ENCODE data around the gene ZNF32. TPM values are rescaled to one million over a fixed set of nuclear protein-coding genes. Genes with fewer than 3 reads are reported as not detected.
"Not testable (repeated sequence)": the region's sequence is repeated elsewhere in the genome, so short reads cannot be mapped to it uniquely, and the experiment has no call there.

The ZNF32 gene
- total RNA-seq, 1 experiment from 2014 or later: 31.8 TPM

DNA sequence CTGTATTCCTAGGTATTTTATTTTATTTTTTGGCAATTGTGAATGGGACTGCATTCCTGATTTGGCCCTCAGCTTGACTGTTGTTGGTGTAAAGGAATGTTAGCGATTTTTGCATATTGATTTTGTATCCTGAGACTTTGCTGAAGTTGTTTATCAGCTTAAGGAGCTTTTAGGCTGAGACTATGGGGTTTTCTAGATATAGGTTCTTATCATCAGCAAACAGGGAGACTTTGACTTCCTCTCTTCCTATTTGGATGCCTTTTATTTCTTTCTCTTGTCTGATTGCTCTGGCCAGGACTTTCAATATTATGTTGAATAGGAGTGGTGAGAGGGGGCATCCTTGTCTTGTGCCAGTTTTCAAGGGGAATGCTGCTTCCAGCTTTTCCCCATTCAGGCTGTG lies 12.9 kb downstream of the ZNF32 start:
- DNase-seq (ENCODE audit: low read depth): not testable (repeated sequence)

DNA sequence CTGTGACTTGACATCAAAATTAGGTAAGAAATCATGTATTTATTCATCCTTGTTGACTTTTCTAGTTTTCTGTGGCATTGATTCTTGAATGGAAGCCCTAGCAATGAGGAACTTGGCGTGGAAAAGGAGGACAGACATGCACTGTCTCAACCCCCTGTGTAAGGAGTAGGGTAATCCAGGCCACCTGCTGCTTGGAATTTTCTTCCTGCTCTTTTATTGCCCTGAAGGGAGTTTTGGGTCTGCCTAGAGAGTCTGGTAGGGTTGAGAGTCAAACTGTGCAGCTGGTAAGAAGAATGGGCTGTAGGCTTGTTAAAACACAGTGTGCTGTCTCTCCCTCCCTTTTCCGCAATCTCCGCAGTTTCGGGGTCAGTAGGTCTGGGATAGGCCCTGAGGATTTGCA lies 19.7 kb downstream of the ZNF32 start:
- DNase-seq (ENCODE audit: low read depth): no peak

DNA sequence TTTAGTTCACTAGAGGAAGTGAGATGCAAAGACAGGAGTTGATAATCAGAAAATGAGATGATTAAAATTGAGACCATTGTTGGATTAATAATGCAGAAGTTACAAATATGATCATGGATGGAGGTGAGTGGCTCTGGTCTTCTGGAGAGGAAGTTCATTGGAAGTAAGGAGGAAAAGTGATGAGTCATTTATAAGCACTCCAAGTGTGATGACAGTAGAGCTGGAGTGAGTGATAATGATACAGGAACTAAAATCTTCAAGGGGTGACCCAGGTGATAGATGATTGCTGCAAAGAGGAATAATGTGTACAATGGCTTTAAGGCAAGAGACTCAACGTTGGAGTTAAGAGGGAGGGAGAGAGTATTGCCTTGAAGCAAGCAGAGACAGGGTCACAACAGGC lies 20.7 kb downstream of the ZNF32 start:
- no peak for DNase-seq (ENCODE audit: low read depth)

DNA sequence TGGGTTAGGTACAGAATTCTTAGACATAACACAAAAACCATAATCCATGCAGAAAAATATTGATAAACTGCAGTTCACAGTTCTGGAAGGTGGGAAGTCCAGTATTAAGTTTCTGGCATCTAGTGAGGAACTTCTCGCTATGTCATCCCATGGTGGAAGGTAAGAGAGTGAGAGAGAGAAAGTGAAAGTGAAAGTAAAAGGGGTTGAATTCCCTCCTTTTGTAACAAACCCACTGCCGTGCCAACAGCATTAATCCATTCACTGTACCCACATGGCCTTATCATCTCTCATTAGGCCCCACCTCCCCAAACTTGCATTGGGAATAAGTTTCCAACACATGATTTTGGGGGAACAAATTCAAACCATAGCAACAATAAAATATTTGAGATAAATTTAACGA lies 25.3 kb downstream of the ZNF32 start:
- peak; percentile 52 for DNase-seq (ENCODE audit: low read depth)

DNA sequence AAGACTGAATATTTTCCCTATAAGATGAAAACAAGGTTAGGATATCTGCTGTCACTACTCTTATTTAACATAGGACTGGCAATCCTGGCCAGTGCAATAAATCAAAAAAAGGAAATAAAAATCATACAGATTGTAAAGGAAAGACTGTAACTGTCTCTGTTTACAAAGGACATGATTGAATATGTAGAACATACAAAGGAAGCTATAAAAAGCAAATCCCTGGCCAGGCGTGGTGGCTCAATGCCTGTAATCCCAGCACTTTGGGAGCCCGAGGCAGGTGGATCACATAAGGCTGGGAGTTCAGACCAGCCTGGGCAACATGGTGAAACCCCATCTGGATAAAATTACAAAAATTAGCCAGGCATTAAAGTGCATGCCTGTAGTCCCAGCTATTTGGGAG lies 26.6 kb downstream of the ZNF32 start:
- DNase-seq (ENCODE audit: low read depth): no peak

DNA sequence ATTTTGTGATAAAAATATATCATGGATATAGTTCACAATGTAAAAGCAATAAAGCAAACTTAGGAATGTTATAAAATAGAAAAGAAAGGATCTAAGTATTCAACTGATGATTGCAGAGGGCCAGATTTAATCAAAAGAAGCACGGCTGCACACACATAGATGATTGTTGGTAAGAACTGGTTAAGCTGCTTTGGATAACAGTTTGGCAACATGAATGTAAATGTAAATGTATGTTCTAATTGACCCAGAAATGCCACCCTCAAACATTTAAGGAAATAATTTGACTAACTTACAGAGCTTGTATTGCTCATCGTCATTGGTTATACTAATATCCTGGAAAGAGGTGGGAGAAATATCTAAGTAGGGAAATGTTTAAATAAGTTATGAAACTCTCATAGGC lies 29.3 kb downstream of the ZNF32 start:
- DNase-seq (ENCODE audit: low read depth): no peak

DNA sequence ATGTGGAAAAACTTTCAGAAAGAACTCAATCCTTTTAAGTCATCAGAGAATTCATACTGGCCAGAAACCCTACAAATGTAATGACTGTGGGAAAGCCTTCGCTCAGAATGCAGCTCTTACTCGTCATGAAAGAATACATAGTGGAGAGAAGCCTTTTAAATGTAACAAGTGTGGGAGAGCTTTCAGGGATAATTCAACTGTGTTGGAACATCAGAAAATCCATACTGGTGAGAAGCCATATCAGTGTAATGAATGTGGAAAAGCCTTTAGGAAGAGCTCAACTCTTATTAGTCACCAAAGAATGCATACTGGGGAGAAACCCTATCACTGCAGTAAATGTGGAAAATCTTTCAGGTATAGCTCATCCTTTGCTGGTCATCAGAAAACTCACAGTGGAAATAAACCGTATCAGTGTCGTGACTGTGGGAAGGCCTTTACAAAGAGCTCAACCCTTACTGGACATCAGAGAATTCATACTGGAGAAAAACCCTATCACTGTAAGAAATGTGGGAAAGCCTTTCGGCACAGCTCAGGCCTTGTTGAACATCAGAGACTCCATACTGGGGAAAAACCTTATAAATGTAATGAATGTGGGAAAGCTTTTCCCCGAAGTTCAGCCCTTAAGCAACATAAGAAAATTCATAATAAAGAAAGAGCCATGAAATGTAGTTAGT lies 31.8 kb downstream of the ZNF32 start:
- DNase-seq (ENCODE audit: low read depth): no peak

DNA sequence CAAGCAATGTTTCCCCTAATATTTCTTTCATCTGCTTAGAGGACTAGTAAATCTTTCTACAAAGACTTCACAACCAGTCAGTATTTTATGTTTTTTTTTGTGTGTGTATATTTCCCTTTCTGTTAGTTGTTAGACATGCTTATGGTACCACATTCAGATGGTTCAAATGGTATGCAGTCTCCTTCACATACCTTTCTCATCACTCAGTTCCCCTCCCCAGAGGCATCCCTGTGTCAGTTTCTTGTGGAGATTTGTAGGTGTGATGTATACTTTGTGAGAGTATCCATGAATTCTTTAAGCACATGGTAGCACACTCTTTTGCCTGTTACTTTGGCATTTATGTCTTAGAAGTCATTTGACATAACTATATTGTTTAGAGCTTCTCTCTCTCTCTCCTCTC lies 38.0 kb downstream of the ZNF32 start:
- no peak for DNase-seq (ENCODE audit: low read depth)

DNA sequence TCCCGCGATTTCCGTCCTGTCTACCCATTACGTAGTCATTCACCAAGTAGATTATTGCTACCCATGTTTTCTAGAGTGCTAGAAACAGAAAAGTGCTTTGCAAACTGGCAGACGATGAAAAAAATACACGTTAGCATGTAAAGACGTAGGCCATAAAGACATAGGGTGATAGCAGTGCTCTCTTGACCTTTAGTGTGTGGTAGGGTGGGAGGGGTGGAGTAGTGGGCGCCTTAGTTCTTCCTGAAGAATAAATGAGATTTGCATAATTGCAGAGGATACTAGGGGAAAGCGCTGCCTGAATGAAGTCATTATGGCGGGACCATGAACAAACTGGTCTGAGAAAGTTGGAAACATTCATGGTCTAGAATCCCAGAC lies 41.5 kb downstream of the ZNF32 start:
- no peak for DNase-seq (ENCODE audit: low read depth)

DNA sequence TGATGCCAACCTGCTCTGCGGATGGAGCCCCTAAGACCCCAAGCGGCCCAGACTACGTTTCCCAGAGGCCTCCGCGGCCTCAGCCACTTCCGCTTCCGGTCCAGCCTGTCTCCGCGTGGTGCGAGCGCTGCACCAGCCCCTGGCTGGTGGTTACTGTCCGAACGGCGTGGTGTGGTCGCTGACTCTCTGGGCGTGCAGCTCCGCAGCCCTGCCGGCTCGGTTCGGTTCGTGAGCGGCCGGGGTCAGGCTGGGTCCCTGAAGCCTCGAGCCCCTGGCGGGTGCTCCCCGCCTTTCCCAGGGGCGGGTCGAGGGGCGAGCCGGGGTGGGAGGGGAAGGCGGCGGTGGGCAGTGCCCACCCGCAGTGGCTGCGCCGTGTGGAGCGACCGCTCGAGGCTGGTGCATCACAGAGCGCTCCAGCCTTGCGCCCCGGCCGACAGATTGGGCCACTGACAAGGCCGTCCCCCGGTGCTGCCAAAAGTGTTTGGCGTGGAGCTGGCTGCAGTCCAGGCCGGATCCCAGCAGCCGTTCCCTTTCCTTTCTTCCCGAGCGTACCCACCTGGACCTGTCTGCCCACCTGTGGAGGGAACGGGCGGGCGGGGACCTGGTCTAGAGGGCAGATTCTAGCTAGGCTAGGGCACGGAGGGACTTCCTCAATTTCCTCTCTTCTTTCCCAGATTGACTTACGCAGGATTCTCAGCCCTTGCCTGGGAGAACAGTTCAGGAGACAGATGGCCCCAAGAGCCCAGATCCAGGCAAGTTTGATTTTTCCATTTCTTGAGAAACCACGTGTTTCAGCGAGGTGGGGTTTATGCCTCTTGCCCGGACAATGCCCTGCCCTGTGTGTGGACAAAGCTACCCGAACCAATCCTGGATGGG lies 42.1 kb downstream of the ZNF32 start, which contains the start of gene ZNF485:
Gene ZNF485 (plus strand): TSS at position 116 of the 876 bp plus-strand sequence. CDS start 613 bp downstream, at position 729.
- peak; percentile 54 for DNase-seq (ENCODE audit: low read depth)

DNA sequence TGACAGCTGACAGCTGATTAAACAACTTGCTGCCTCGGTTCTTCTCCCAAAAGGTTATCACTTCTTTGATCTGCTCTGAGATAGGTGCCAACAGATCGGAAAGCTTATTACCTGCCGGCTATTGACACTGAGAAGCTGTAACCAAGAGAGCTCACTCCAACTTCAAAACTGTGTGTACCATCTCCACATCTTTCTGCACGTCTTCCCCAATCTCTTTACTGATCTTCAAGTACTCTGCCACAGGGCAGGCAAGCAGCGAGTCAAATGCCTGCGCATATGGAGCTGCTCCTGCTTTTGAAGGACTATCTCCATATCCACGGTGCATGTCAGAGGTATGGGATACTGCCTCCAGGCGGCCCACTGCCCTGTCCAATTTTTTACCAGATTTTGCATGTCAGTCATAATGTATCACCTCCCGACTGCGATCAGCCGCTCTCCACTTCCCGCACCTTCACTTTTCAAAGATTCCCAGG lies 42.8 kb downstream of the ZNF32 start:
- DNase-seq (ENCODE audit: low read depth): peak; percentile 15

DNA sequence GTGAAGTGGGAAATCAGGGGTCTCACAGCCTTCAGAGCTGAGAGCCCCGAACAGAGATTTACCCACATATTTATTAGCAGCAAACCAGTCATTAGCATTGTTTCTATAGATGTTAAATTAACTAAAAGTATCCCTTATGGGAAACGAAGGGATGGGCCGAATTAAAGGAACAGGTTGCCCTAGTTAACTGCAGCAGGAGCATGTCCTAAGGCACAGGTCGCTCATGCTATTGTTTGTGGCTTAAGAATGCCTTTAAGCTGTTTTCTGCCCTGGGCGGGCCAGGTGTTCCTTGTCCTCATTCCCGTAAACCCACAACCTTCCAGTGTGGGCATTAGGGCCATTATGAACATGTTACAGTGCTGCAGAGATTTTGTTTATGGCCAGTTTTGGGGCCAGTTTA lies 47.1 kb downstream of the ZNF32 start:
- DNase-seq (ENCODE audit: low read depth): not testable (repeated sequence)

DNA sequence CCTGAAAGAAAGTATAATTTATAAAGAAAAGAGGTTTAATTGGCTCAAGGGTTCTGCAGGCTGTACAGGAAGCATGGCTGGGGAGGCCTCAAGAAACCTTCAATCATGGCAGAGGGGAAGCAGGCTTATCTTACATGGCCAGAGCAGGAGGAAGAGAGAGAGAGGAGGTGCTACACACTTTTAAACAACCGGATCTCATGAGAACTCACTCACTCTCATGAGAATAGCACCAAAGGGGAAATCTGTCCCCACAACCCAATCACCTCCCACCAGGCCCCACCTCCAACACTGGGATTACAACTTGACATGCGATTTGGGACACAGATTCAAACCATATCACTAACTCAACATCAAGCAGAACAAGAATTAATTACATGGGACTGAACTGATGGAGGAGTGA lies 49.3 kb downstream of the ZNF32 start:
- DNase-seq (ENCODE audit: low read depth): no peak

DNA sequence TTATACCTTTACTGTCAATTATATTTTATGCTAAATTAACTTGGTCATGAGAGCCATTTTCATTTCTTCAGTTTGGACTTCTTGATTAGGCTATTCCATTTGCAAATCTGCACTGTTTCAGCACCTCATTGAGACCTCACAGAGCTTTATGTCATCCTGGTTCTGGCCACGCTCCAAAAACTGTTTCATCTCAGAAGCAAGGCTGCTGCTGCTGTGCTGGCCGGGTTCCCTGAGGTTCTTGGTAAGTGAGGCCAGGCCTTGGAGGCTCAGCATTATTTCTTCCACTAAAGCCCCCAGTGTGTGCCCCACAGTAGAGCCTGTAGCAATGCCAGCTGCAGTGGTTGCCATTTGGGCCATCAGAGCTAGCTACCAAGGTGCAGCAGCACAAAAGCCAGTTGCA lies 50.2 kb downstream of the ZNF32 start:
- DNase-seq (ENCODE audit: low read depth): no peak

DNA sequence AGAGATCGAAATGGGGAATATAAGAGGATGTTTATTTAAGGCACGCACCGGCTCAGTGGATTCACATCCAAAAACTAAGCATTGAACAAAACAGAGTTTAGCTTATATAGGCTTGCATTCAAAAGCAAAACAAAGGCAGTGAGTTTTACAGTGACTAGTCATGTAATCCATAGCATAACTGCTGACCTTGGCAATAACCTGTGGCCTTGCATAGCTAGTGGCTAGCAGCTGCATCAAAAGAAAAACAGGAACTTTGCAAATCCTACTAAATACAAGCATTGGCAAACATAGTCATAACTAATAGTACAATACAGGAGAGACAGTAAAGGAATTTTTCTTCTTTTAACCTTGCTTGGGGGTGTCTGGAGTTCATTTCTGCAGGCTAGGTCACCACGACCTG lies 52.1 kb downstream of the ZNF32 start:
- DNase-seq (ENCODE audit: low read depth): no peak

DNA sequence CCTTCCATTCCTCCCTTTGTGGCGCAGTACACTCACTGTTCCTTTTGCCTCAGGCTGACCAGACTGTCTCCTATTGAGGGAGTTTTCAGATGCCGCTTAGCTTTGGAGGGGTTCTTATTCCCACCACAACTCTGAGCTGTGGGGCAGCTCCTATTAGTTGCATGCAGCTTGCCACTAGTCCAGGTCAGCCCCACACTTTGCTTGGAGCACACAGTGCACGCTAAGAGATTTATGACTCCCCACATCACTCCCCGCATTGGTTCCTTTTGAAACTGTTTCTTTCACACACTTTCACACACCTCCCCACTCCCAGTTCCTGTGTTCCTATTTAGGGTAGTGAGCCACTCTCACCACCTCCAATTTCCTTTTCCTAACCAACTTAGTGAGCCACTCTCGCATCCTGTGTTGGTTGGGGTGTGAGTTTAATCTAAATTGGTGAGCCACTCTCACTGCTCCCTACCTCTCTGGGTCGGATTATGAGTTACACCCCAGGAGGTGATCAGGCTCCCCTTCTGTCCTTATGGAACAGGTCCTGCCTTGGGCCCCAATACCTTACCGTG lies 52.9 kb downstream of the ZNF32 start:
- DNase-seq (ENCODE audit: low read depth): no peak

DNA sequence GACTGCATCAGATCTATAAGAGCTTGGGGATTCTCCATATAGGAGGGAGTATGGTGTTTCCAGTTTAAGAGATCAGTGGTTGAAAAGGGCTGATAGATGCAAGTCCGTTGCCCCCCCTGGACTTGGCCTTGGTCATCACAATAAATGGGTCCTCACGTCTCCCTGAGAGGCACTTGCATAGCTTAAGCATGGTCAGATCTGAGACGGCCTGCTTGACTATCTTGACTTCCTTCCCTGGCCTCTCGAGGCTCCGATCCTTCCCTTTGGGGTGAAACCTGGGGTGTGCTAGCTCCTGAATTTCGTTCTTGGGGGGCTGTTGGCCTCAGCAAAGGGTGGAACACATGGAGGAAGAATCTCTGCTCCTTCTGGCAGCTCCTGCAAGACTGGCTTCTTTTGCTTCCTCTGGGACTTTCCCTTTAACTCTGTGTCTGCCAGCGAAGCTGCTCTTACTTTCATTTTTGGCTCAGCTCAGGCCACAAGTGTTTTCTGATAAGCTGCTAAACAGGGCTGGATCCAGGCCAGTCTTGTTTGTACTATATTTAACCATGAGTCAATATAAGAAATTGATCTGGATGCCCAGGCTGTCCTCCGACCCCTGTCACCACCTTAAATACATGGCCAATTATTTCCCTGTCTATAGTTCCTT lies 53.6 kb downstream of the ZNF32 start:
- DNase-seq (ENCODE audit: low read depth): peak; percentile 25

Other genes starting within 250 kb of the ZNF32 start
- 325 and 365 TPM in 2 replicates for gene HNRNPF, start 239.7 kb downstream of the ZNF32 start, total RNA-seq (2014; rRNA removed; shearing (Covaris generic))
- 1.0 and 1.4 TPM in 2 replicates for gene ZNF487, start 211.8 kb downstream of the ZNF32 start, total RNA-seq (2014; rRNA removed; shearing (Covaris generic))
- 4.4 and 5.0 TPM in 2 replicates for gene ZNF239, start 74.3 kb downstream of the ZNF32 start, total RNA-seq (2014; rRNA removed; shearing (Covaris generic))
- 7.1 and 8.8 TPM in 2 replicates for gene ZNF485, start 42.4 kb downstream of the ZNF32 start, total RNA-seq (2014; rRNA removed; shearing (Covaris generic))